Posterior cingulate gyrus (tissue), 11 donors: Measurements from ENCODE around the gene APOD.
A peak's percentile ranks its signal among the peaks of the same experiment; 100 is the strongest.
"Not testable (repeated sequence)": the region's sequence is repeated elsewhere in the genome, so short reads cannot be mapped to it uniquely, and the experiment has no call there.

Source experiments
- DNase-seq, 10 donors: peaks; one replicate each; pipeline versions ENCODE4 v3.0.0 to v3.0.0-alpha.2; 2020 to 2021; ENCODE audit warnings: mixed read lengths in 3 of 10
- intact Hi-C: fragments of 100-400 bp; cut with DNase I; formaldehyde crosslinking; loops from one replicate; pipeline ENCODE4 v1.15.1; 2023

APOD gene

DNA sequence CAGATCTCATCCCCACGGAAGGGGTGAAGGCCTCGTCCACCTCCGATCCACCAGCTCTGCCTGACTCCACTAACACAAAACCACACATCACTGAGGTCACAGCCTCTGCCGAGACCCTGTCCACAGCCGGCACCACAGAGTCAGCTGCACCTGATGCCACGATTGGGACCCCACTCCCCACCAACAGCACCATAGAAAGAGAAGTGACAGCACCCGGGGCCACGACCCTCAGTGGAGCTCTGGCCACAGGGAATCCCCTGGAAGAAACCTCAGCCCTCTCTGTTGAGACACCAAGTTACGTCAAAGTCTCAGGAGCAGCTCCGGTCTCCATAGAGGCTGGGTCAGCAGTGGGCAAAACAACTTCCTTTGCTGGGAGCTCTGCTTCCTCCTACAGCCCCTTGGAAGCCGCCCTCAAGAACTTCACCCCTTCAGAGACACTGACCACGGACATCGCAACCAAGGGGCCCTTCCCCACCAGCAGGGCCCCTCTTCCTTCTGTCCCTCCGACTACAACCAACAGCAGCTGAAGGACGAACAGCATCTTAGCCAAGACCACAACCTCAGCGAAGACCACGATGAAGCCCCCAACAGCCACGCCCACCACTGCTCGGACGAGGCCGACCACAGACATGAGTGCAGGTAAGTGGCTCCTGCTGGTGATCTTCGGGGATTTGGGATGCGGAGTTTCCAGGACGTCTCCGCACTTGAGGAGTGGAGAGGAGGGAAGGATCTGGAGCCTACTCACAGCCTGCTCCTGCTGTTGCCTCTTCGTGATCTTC, 36.0 kb upstream of the APOD start:
- intact Hi-C loops = loop anchor here (5.0 kb wide), 1 partner anchor 103 kb away; the partner anchor contains the start of gene MUC20
- DNase-seq = not testable (repeated sequence)

DNA sequence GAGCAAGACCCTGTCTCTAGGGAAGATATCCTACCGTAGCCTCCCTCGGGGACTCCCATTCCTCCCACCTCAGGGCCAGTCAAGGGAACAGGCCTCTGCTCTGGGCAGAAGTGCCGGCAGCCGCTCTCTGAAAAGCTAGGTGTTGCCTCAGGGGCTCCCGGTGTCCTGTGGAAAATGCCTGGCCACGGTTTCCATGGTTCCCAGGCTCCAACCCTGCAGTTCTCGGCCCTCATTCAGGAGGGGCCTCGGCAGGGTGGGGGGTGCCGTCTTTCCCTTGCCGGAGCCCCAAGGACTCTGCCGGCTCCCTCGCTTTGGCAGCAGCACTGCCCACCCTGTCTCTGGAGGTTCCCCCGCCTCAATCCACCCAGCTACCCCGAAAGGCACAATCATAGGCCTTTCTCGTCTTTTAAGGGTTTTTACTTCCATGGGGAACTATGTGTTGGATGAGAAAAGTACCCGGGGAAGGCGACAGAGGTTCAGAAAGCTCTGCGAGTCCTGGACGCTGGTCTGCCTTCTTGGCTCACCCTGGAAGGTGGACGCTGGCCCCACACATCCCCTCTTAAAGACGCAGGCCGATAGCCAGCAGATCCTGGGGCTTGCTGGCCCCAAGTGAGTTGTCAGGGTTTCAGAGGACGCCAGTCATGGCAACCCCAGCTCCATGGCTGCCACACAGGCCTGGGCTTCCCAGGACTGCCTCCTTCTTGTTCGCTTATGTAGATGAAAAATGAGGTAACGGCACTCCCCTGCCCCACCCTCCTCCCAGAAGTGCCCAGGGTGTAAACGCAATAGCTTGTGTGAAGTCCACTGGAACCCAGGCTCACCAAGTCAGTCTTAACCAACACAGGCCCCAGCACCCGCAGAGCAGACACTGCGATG, 34.3 kb upstream of the APOD start:
- intact Hi-C loops = loop anchor here (5.0 kb wide), 1 partner anchor 104 kb away; the partner anchor contains the start of gene MUC20
- DNase-seq = peak in 2 of 10 donors; percentile 73 to 88

DNA sequence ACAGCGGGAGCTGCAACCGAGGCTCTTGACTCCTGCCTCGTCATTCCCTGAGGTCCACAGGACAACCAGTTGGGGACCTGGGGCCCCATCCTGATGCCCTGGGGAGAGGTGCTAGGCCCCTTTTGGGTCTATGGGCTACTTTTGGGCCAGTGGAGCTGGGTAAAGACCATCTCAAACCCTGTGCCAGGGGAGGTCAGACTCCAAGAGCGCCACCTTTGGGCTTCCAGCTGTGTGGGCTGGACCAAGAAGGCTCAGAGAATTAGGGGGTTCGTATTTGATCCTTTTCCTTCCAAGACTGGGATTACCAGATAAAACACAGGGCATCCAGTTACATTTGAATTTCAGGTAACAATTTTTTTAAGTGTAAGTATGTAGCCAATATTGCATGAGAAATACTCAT, 33.4 kb upstream of the APOD start:
- intact Hi-C loops = loop anchor here (5.0 kb wide), 1 partner anchor 105 kb away; the partner anchor contains the start of gene MUC20
- DNase-seq = not testable (repeated sequence)

DNA sequence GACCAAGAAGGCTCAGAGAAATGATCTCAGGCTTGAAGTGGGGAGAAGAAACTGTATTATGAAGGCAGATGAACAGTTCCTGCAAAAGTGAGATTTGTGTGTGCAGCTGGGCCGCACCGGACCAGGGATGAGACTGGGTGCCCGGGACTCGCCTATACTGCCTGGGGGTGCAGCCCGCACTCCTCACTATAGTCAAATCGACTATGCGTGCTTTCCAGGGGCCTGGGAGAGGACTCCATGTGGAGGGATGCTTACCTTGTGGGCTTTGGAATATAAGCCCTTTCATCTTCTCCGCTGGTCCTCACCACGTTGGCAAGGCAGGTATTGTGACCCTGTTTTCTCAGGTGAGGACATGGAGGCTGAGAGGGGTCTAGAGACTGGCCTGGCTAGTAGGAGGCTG, 32.9 kb upstream of the APOD start:
- no peak for DNase-seq
- intact Hi-C loops = loop anchor here (5.0 kb wide), 1 partner anchor 106 kb away; the partner anchor contains the start of gene MUC20

DNA sequence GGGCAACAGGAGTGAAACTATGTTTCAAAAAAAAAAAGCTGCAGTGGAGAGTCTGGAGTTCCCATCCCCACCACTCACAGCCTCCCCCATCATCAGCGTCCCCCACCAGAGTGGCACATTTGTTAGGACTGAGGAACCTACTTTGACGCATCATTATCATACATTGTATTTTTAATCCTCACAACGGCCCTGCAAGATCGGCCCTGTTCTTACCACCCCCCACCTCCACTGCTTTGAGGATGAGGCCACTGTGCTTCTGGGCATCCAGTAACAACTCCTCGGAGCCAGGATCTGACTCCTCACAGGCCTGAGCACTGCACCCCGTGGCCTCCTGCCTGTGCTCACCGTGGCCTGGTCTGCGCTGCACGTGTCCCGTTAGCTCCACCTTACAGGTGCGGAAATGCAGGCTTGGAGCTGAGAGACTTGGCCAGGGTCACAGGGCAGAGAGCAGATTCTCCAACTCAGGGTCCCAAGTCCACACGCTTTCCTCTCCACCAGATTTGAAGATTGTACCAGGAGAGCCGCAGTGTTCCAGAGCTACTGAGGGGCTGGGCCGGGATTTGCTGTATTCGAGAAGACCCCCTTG, 32.3 kb upstream of the APOD start:
- intact Hi-C loops = loop anchor here (5.0 kb wide), 1 partner anchor 106 kb away; the partner anchor contains the start of gene MUC20
- not testable (repeated sequence) for DNase-seq

DNA sequence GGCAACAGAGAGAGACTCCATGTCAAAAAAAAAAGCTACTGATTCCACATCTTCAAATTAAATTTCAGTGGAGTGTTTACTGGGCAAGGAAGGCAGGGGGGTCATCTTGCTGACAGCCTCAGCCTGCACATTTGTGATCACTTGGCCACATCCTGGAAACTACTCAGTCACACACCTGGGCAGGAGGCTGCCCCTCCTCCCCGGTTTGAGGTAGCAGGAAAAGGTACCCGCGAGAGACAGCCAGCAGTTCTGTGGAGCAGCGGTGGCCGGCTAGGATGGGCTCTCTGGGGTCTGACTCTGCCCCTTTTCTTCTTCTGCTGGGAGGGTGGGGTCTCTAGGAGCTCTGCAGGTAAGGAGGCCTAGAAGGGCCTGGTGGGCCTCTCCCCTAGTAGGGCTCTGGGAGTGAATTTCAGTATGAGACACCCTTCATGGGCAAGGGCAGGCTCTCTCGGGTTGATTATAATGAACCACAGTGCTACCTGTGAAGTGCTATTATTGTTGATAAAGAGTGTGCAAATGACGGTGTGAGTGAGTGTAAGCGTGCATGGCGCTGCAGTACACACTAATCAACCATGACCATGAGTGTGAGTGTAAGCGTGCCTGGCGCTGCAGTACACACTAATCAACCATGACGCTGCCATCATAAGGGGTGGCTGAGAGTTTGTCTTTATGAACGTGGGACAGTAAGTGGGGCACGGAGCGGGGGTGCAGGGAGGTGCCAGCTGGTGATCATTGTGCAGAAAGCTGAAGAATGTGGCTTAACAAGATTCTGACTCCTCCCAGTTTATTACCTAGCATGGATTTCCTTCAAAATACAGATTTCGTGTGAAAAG, 31.1 kb upstream of the APOD start:
- not testable (repeated sequence) for DNase-seq
- intact Hi-C loops = loop anchor here (5.0 kb wide), 1 partner anchor 107 kb away; the partner anchor contains the start of gene MUC20

DNA sequence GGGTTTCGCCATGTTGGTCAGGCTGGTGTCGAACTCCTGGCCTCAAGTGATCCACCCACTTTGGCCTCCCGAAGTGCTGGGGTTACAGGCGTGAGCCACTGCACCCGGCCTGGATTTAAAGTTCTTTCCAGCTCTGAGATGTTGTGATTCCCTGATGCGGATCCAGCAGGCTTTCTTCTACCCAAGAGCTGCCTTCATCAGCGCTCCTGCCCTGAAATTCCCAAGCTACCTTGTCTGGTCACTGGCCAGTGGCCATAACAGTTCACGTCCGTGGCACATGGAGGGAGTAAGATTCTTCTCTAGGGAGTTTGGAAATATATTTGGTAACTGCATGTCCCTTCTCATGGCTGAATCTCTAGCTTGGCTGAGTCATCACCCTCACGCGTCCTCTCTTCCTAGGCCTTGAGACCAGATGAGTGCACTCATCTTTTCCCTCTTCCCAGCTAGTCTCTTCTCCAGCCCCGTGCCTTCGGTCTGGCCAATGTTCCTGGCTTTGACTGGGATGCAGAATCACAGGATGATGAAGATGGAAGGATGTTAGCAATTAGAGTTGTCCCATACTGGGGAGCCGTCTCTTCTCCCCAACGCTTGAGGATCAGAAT, 29.8 kb upstream of the APOD start:
- peak in 1 of 10 donors; percentile 33 for DNase-seq
- intact Hi-C loops = no loop called here

DNA sequence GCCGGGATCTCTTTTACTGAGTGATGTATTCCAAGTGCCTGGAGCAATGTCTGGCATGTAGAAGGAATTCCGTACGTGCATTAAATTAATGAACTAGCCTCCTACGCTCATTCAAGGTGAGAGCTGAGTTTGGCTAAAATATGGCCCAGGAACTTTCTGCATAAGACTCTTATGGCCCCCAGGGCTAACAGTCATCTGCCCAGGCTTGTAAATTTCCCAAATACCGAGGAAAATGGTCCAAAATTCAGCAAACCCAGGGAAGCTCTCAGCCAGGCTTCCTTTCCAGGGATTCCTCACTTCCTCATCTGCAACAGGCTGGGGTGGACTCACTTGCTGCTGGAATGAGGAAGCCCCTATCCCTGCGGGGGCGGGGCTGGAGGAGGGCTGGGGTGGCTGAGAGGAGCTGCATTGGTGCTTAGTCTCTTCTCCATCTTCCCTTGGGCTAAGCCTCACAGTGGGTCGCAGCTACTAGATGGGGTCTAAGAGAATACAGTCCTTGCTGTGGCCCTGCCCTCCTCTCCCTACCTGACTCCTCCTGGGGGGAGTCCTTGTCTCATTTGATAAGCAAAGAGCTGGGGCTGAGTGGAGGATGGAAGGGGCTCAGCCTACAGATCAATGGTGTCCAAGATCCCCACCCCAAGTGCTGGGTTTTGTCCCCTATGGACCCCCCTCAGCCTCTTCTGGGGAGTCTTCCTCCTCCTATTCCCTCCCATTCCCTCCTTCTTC, 28.5 kb upstream of the APOD start:
- intact Hi-C loops = no loop called here
- peak in 1 of 10 donors; percentile 47 for DNase-seq

DNA sequence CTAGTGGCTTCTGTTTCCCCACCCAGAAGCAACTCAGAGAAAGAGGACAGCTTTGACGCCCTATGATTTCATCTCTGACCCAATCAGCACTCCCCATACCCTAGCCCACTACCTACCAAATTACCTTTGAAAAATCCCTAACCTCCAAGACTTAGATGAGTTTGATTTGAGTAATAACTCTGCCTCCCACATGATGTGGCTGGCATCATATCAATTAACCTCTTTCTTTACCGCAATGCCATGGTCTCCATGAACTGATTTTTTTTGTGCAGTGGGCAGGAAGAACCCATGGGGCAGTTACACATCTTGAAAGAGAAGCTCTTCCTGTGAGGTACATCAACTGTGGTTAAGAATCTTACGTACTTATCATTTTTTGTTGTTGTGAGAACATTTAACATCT, 25.5 kb upstream of the APOD start:
- intact Hi-C loops = no loop called here
- peak in 1 of 10 donors; percentile 3 for DNase-seq

DNA sequence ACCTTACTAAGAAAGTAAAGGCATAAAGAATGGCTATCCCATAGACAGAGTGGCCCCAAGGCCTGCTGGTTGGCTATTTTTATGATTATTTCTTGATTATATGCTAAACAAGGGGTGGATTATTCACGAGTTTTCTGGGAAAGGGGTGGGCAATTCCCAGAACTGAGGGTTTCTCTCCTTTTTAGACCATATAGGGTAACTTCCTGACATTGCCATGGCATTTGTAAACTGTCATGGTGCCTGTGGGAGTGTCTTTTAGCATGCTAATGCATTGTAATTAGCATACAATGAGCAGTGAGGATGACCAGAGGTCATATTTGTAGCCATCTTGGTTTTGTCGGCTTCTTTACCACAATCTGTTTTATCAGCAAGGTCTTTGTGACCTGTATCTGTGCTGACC, 18.0 kb upstream of the APOD start:
- intact Hi-C loops, DNase-seq: not testable (repeated sequence)

DNA sequence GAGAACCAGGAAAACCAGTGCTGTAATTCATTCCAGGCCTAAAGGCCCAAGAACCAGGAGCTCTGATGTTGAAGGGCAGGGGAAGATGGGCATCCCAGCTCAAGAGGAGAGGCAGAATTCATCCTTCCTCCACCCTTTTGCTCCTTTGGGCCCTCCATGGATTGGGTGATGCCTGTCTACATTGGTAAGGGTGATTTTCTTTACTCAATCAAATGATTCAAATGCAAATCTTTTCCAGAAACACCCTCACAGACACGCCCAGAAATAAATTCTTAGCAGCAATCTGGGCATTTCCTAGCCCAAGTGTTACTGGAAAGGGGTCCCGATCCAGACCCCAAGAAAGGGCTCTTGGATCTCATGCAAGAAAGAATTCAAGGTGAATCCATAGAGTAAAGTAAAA, 17.6 kb upstream of the APOD start:
- DNase-seq = no peak
- intact Hi-C loops = no loop called here

DNA sequence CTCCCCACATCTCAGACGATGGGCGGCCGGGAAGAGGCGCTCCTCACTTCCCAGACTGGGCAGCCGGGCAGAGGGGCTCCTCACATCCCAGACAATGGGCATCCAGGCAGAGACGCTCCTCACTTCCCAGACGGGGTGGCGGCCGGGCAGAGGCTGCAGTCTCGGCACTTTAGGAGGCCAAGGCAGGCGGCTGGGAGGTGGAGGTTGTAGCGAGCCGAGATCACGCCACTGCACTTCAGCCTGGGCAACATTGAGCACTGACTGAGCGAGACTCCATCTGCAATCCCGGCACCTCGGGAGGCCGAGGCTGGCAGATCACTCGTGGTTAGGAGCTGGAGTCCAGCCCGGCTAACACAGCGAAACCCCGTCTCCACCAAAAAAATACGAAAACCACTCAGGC, 16.2 kb upstream of the APOD start:
- DNase-seq, intact Hi-C loops: not testable (repeated sequence)

DNA sequence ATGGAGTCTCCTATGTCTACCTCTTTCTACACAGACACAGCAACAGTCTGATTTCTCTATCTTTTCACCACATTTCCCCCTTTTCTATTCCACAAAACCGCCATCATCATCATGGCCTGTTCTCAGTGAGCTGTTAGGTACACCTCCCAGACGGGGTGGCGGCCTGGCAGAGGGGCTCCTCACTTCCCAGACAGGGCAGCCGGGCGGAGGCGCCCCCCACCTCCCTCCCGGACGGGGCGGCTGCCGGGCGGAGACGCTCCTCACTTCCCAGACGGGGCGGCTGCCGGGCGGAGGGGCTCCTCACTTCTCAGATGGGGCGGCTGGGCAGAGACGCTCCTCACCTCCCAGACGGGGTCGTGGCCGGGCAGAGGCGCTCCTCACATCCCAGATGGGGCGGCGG, 15.8 kb upstream of the APOD start:
- intact Hi-C loops = not testable (repeated sequence)

DNA sequence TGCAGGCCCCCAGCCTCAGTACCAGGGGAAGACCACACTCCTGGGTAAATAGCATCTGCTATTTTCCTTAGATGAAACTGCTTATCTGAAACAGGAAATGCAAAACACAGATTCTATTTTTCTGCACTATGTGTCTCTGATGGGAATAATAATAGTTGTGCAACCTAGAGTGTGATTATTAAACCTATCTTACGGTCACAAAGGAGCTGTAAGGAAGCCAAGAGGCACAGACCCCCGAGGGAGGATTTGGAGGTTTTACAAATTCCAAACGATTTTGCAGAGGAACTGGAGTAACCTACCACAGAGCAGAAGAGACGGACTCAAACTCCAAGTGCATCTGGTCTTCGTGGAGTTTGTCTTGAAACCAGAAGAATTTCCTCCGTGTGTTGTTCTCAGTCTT, 14.1 kb upstream of the APOD start:
- no peak for DNase-seq

More for the DNA sequence above, 15.8 kb upstream of the APOD start:
- DNase-seq = not testable (repeated sequence)

DNA sequence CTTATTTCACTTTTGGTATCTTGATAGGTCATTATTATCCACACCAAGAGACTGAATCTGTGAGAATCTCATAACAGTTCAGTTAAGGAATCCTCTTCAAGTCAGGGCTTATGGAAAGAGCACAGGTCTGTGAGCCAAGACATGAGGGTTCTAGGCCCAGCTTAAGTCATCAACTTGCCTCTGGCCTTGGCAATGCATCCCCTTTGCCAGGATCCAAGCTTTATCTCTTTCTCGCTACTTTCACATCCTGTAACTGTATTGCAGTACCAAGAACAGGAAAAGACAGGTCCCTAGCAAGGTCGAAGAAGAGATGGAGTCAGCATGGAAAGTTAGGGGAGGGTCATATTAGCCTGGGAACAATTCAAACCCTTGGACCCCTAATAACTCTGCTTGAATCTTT, 13.5 kb upstream of the APOD start:
- intact Hi-C loops = no loop called here

More for the DNA sequence above, 14.1 kb upstream of the APOD start:
- intact Hi-C loops = no loop called here

DNA sequence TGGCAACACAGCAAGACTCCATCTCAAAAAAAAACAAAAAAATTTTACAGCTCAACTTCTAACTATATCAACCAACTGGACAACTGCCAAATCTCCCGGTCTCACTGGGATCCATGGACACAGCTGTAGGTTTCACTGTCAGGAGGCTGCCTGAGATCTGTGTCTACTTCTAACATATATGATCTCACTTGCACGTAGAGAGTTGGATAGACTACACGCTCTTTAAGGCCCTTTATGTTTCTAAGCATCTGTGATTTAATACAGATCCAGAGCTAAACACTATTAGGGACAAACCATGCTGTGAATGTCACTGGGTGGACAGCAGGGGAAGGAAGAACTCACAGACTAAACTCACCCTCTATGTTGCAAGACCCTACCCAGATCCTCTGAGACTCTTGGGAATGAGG, 13.0 kb upstream of the APOD start:
- intact Hi-C loops = no loop called here
- no peak for DNase-seq

More for the DNA sequence above, 13.5 kb upstream of the APOD start:
- DNase-seq = no peak

DNA sequence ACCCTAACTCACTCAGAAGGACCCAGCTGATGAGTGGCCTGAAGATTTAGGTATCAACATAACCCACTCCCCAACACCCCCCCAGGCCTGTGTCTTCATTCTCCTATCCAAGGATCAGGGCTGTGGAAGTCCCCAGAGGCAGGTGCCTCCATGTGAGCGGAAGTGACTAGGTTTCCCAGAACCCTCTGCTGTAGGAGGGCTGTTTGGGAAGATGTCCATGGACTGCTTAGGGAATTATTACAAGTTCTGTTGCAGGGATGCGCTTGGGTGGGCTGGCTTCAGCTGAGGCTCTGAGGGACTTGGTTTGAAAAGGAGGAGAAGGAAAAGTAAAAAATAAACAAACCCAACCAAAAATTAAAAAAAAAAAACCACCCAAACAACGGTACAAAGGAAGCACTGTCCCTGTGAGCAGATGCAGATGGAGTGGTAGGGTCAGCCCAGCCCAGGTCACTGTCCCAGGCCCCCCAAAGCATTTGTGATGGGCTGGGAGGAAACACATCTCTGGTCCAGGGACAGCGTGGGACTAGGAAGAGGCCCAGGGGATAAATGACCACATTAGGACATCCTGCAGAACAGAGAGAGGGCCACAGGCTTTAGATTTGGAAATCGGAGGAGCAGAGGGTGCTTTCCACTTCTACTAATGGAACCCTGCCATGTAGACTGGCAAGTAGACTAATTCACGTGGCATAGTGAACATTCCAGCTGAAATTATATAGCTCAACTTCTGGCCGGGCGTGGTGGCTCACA, 12.2 kb upstream of the APOD start:
- intact Hi-C loops = no loop called here
- no peak for DNase-seq

DNA sequence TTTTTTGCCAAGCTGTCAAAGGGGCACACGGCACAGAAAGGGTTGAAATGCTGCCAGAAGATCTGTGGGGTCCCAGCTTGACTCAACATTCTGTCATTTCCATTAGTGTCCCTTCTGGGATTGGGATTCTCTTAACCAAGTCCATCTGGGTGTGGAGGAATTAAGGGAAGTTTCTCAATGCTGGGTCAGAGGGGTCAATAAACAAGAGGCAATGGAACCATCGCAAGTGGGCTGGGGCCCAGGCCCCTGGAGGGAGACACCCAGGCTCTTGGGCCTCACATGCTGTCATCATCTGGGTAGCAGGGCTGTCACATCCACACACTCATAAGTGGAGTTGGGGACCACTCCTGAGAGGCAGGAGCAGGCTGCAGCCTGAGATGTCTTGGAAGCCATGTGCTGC, 8.1 kb upstream of the APOD start:
- intact Hi-C loops = no loop called here
- DNase-seq = no peak
